GM21723 (cell line): Measurements from ENCODE around the gene CSNK1A1.
"Not testable (repeated sequence)": the region's sequence is repeated elsewhere in the genome, so short reads cannot be mapped to it uniquely, and the experiment has no call there.

Experiments
- ATAC-seq: cut with Tn5 transposase; IDR thresholded peaks from one replicate; pipeline ENCODE4 v1.9.1; 2021; ENCODE audit warnings: mild to moderate bottlenecking, moderate library complexity; ENCODE audit not compliant: unreplicated experiment

Gene CSNK1A1

DNA sequence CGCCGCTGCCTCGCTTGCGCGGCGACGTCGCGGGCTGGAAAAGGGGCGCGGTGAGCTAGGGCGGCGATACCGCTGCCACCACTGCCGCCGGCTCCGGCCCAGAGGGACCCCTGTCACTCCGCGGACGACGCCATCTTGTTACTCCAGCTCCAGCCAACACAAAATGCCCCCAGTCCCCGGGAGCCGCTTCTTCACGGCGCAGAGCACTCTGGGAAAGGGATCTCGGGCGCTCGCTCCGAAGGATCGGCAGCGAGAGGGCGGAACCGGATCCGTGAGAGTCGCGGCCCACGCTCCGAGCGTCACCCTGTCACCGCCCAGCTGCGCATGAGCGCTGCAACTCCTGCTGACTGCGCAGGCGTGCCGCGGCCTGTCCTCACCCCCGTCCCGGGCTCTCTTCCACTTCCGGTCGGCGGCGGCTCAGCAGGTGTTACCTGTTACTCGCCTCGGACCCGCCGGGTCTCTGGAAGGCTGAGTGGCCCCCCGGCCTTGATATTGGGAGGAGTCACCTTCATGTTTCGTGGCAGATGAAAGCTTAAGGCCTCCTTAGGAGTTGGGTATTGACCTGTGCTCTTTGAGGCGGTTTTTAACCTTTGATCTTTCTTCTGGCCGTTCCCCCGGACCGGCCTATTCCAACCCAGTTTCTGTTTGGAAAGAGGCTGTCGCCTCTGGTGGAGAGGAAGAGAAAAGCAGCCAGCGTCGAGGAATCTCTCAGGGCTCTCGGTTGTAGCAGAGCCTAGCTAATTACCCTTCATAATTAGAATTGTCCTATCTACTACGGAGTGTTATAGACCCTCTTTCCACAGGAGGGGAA is at the start of gene CSNK1A1:
TSS of gene CSNK1A1 (minus strand) at position 213 of the 811 bp plus-strand sequence. CDS start 475 bp downstream, outside the sequence.
- peak; percentile 89 for ATAC-seq

DNA sequence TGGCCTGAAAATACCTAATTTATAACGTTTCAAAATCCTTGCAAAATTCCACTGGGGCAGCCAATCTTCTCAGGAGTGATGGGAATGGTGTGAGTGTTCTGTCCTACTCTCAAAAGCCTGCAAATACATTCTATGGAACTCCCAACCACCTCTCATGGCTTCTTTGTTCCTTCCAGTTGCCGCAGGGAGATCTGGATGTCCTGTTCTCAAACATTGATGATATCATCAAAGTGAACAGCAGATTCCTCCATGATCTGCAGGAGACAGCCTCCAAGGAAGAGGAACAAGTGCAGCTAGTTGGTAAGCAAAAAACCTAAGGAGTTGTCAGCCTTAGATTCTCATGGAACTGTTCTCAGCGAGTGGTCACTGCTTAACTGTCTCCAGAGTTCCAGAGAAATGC is 49.7 kb upstream of the CSNK1A1 start:
- no peak for ATAC-seq

DNA sequence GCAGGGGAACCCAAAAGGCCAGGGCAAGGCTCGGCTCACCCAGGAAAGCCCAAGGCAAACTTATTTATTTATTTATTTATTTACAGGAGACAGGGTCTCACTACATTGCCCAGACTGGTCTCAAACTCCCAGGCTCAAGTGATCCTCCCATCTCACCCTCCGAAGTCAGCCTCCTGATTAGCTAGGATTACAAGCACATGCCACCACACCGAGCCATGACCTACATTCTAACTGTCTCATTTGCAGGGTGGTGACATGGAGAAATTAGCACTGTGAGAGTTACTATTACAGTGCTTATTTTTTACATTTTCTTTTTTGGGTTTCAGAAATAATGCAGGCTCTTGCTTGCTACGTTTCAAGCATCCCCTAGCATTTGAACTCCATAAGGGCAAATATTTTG is 48.1 kb upstream of the CSNK1A1 start:
- no peak for ATAC-seq

DNA sequence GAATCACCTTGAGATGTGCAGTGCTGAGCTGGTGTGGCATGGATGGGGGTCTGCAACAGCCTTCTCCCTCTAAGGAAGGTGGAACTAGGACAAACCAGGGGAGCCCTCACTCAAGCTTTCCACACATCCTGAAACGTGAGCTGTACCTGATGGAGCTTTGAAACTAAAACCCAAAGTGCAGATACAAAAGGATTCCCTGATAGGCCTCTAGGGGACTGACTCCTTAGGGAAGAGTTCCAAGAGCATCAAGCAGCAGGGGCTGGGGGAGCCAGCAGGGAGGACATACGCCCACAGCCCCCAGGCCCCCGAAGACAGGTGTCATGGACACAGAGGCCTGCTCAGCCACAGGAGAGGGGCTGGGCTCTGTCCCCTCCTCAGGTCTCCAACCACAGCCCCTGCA is 47.7 kb upstream of the CSNK1A1 start:
- no peak for ATAC-seq

DNA sequence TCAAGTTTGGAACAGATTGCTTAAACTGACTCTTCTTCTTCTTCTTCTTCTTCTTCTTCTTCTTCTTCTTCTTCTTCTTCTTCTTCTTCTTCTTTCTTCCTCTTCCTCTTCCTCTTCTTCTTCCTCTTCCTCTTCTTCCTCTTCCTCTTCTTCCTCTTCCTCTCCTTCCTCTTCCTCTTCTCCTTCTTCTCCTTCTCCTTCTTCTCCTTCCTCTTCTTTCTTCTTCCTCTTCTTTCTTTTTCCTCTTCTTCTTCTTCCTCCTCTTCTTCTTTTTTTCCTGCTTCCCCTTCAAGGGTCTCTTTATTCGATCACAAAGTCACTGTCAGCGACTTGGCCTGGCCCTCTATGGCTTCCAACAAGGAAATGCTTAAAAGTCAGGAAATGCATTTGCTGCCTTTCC is 47.0 kb upstream of the CSNK1A1 start:
- not testable (repeated sequence) for ATAC-seq

DNA sequence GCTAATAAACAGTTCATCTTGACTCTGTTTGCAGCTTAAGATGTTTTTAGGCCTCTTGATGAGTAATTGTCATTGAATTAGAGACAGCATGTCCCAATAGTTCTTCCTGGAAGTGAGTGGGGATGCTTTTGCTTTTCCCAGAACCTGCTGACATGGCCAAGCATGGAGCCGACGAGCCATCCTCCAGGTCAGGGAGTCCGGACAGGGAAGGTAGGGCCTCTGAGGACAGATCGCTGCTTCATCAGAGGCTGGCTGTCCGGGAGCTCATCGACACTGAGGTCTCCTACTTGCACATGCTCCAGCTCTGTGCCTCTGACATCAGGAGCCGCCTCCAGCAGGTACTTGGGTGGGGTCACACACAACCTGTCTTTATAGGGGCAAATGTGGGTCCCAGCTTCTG is 46.4 kb upstream of the CSNK1A1 start:
- ATAC-seq: no peak

DNA sequence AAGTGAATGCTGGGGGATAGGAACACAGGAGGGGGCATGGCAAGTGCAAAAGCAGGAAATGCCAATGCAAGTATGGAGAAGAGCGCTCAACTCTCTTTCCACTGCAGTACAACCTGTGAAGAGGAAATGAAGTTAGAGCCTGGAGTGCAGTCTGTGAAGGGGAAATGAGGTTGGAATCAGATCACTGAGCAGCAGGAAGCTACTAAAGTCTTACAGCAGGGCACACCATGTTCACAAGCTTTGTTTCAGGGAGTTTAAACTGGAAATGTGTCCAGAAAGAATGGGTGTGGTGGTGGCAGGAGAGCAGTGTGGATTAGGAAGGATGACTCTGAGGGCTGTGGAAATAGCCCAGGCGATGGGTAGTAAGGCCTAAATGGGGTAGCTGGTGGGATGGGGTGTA is 45.5 kb upstream of the CSNK1A1 start:
- no peak for ATAC-seq

DNA sequence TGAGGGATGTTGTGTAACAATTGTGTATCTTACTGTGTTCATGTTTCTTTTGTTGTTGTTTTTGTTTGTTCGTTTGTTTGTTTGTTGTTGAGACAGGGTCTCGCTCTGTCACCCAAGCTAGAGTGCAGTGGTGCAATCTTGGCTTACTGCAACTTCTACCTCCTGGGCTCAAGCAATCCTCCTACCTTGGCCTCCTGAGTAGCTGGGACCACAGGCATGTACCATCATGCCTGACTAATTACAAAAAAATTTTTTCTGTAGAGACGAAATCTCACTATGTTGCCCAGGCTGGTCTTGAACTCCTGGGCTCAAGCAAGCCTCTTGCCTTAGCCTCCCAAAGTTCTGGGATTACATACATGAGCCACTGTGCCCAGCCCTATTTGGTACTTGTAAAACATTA is 43.9 kb upstream of the CSNK1A1 start:
- not testable (repeated sequence) for ATAC-seq

DNA sequence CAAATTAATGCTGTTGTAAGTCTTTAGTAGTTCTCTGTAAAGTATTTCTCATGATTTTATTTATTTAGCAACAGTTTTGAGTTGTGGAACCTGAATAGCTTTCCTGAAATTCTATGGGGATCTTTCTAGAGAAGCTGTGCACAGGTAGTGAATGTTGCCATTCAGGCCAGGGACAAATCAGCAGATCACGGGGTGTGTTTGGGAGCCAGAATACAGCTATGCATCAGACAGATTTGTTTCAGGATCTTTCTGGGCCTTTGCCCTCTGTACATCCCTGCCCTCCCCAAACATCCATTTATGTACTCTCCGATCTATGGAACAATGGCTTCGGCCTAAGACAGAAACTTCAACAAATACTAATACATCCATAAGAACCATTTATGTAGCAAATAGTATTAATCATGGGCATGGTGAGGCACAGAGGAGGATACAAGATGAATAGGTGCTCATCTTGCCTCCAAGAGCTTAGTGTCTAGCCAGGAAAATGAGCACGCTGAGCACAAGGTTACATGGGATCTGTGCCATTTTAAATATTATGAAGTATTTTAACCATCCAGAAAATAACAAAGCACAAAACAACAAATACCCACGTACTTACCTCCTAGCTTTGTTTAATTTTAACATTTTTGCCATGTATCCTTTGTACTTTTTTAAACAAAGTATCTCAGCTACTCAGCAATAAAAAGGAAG is 43.1 kb upstream of the CSNK1A1 start:
- ATAC-seq: no peak

DNA sequence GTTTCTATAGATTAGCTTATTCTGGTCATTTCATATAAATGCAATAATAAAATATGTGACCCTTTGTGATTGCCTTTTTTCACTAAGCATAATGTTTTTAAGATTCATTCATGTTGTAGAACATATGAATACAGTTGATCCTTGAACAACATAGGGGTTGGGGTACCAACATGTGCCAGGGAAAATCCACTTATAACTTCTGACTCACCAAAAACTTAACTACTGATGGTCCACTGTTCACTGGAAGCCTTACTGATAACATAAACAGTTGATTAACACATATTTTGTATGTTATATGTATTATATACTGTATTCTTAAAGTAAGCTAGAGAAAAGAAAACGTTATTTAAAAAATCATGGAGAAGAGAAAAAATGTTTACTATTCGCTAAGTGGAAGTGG is 42.1 kb upstream of the CSNK1A1 start:
- ATAC-seq: no peak

DNA sequence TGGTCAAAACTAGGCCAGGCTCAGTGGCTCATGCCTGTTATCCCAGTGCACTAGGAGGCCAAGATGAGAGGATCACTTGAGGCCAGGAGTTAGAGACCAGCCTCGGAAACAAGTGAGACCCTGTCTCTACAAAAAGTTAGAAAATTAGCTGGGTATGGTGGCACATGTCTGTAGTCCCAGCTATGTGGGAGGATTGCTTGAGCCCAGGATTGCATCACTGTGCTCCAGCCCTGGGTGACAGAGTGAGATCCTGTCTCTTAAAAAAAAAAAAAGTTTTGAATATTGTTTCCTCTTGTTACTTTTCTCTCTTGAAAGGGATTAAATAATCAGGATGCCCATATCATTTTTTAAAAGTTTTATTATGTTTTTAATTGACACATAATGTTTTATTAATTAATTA is 37.7 kb upstream of the CSNK1A1 start:
- ATAC-seq: no peak

DNA sequence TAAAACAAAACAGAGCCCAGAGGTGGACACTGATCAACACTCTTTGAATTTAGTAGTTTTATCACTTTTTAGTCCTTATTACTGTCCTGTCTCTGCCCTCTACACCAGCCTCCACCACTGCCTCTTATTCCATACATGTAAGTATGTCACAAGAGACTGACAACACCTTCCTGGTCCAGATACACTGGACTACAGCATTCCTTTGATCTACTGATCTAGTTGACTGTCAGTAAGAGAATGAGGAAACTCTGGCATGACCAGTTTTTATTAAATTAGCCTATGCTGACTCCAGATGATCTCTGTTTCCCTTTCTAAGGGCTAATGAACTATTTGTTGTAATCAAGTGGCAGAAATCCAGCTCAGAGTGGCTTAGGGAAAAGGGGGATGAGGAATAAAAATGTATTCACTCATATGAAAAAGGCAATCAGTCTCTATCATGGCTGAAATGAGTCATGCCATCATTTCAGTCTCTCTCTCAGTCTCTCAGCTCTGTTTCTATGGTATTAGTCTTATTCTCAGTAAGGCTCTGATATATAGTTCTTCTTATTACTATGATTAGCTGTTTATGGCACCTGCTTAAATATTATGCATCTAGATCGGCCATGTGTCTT is 35.6 kb upstream of the CSNK1A1 start:
- ATAC-seq: no peak

DNA sequence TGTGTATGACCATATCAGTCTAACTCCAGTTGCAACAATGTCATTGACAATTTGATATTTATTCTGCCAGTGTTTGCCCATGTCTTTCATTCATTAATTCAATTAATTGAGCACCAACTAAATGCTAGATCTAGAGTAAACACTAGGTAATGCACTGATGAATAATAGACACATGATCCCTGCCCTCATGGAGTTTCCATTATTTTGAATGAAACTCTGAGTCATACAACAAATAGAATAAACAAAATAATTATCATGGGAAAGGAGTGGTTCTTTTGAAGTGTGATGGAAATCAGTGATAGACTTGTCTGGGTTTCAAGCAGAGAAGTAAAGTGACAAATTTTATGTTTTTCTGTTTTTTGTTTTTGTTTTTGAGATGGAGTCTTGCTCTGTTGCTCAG is 34.7 kb upstream of the CSNK1A1 start:
- no peak for ATAC-seq

DNA sequence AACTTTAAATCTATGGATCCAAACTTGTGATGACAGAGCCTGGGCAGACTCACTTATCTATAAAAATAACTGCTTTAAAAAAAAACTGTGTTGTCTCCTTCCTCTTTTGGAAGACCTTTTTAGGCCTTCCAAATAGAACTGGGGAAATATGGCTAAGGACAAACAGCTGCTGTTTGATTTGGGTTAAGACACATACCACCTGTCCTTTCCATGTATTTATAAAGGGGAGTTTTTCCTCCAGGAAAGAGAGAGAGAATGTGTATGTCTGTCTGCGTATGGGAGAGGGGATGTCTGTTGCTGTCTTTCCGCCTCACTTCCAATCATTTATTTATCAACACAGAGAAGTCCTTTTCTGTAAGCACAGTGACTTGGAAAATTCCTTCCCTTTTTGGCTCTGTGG is 32.9 kb upstream of the CSNK1A1 start:
- no peak for ATAC-seq

DNA sequence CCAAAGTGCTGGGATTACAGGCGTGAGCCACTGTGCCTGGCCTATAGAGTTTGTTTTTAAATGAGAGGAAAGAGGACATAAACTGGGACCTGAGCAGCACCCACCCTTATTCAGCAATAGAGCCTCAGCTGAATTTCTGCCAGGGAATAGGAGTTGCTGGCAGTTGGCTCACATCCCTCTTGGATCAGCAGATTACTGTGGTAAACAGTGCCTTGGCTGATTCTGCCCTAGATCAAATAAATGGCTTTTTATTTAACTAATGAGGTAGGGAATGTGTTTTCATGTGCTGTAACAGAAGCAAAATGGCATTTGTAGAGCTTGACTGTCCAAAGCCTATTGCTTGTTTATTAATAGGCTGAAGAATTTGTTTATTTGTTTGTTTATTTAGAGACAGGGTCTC is 32.2 kb upstream of the CSNK1A1 start:
- no peak for ATAC-seq

DNA sequence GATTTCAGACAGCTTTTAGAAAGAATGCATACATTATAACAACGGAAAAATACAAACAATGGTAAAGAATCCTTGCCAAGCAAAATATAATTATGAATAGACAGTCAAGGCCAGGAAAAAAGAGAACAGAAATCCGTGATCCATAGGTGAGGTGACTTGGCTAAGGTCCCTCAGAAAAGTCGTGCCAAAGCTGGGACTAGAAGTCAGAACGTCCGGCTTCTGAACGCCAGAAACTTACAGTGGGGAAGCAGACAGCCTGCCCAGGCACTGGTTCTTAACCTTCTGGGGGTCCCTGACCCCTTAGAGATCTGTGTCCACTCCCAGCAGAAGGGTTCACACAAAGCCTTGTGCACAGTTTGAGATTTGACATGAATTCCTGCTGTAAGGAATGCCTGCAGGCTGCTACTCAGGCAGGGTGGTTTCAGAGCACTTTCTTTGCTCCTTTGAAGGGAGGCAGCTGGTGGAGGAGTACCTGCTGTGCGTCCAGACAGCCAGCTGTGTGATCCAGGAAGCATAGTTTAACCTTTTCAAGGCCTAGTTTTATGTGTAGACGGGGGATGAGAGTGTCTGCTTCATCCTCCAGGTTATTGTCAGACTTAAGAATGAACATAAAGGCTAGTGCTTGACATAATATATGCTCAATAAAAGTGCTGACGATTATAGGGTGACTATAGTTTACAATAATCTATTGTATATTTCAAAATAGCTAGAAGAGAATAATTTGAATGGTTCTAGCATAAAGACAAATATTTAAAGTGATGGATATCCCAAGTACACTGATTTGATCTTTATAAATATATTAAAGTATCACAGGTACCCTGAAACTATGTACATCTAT is 30.9 kb upstream of the CSNK1A1 start:
- ATAC-seq: no peak

DNA sequence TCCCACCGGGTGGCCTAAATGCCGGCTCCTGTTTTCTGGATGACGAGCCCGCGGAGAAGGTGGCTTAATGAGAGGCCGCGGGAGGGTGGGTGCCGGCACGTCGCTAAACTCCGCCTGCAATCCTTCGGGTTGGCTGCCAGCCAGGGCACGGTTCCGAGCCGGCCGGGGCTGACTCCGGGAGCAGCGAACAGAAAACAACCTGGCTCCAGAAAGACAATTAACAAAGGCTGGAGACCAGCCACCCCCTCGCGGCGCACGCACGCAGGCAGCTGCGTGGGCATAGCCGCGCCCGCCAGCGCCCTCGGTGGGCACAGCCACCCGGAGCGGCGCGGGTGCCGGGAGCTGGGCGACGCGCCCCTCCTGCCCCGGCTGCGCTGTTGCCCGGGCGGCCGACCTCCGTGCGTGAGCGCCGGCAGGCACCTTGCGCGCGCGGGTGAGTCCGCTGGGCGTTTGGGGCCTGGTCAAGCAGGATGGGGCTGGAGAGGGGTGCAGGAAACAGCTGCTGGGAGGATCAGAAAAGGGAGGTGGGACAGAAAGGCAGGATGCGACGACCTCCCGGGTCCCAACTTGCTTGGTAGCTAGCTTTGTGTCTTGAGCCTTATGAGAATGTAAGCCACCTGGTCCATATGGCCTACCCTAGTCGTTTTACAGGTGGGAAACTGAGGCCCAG is 30.1 kb upstream of the CSNK1A1 start, which contains the start of gene ARHGEF37:
TSS of gene ARHGEF37 (plus strand) at position 307 of the 670 bp plus-strand sequence. CDS start 16,272 bp downstream, outside the sequence.
- ATAC-seq: no peak

DNA sequence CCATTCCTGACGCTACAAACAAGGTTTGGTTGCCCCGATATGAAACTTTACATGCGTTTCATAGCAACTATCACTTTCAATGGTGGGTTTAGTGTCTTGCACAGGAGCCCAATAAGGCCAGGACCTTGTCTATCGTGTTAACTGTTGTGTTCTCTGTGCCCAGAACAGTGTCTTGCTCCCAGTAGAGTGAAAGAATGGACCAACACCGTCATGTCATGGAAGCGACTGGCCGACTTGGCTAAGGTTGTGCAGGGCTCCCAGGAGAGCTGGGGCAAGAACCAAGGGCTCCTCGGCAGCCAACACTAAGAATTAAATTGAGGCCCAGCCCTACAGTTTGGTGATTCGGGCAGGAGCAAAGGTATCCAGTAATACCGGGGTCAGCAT is 29.6 kb upstream of the CSNK1A1 start:
- ATAC-seq: no peak

DNA sequence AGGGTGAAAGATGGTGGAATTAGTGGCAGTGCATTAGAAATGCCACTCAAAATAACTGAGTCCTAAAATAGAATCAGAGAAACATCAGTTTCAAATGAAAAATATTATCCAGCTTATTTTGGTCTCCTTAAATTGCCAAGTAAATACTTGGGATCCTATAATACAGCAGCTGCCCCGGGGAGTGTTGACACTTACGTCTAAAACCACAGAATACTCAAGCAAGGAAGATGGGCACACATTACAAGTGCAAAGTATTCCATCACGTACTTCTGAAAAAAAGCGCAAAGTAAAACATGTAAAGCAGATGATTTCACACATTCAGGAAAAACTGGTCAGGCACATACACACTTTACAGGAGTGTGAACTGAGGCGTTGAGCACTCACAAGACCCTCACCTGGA is 27.7 kb upstream of the CSNK1A1 start:
- ATAC-seq: no peak

DNA sequence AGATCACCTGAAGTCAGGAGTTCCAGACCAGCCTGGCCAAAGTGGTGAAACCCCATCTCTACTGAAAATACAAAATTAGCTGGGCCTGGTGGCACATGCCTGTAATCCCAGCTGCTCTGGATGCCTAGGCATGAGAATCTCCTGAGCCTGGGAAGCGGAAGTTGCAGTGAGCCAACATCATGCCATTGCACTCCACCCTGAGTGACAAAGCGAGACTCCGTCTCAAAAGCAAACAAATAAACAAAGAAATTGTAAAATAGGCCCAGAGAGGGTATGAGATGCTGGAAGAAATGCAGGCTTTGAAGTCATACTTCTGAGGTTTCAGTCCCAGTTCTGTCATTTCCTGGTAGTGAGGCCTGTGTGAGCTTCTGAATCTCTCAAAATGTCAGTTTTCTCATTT is 24.8 kb upstream of the CSNK1A1 start:
- ATAC-seq: no peak
